Stimulated activated CD4-positive, alpha-beta T cell treated with anti-CD3 and anti-CD28 coated beads, Interleukin-2, amount 100 ng/mL, for 4 hours (primary cell): ENCODE results near the gene SURF4.
"Not testable (repeated sequence)": the region's sequence is repeated elsewhere in the genome, so short reads cannot be mapped to it uniquely, and the experiment has no call there.

Source experiments
- DNase-seq: peaks from one replicate; pipeline ENCODE4 v3.0.0-alpha.2; 2020; ENCODE audit warnings: low read depth

SURF4 gene

GRCh38 chr9:133351908-133352634, 23.8 kb downstream of the SURF4 start:
- DNase-seq: no peak

DNA sequence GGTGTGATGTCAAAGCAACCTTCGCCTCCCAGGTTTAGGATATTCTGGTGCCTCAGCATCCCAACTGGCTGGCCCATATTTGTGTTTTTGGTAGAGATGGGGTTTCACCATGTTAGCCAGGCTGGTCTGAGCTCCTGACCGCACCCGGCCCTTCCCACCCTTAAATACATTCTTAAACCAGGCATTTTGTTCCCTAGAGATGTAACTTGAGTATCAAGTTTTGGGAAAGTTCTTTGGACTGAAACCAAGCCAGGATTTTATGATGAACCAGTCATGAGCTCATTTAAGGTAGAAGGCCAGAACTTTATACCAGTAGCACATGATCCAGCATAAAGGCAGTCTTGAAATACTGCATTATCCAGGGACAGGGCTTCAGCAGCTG, 24.3 kb downstream of the SURF4 start:
- no peak for DNase-seq

- DNase-seq: no peak
Measured at GRCh38 chr9:133349965-133350616, 25.8 kb downstream of the SURF4 start.

- no peak for DNase-seq
Measured at GRCh38 chr9:133348718-133349573, 26.9 kb downstream of the SURF4 start.

DNA sequence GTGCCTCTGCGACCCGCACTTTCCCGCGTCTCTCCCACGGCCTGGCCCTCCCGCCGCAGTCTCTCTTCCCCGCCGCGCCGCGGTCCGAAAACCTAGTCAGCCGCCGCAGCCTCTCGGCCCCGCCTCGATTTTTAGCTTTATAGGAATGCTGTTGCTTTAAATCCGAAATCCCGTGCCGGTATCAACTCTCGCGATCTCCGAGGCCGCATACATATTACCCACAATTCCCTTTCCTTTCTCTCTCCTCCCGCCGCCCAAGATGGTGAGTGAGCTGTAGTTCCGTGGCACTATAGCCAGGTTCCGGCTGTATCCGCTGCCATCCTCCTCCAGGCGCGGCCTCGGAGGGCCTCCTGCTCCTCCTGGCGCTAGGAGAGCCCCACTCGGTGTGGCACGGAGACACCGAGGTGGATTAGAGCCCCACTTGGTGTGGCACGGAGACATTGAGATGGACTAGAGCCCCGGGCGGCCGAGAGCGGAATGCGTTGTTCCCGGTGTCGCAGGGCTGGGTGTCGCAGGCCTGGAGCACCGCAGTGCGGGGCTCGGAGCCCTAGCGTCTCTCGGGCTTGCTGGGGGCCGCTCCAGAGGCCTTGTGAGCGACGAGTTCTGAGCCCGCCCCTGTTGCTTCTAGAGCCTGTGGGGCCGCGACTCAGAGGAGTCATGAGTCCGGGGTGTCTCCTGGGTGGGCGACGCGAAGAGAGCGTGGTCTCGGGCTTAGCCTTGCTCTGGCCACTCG, 27.7 kb downstream of the SURF4 start, which contains the start of the genes MED22 and RPL7A:
MED22 (minus strand) TSS at position 147 of the 733 bp plus-strand sequence. CDS start 1,469 bp downstream, outside the sequence.
RPL7A (plus strand) TSS at position 234 of the 733 bp plus-strand sequence; CDS start at position 260, 26 bp downstream.
- peak; percentile 86 for DNase-seq

- no peak for DNase-seq
Measured at GRCh38 chr9:133347515-133347984, 28.3 kb downstream of the SURF4 start.

DNA sequence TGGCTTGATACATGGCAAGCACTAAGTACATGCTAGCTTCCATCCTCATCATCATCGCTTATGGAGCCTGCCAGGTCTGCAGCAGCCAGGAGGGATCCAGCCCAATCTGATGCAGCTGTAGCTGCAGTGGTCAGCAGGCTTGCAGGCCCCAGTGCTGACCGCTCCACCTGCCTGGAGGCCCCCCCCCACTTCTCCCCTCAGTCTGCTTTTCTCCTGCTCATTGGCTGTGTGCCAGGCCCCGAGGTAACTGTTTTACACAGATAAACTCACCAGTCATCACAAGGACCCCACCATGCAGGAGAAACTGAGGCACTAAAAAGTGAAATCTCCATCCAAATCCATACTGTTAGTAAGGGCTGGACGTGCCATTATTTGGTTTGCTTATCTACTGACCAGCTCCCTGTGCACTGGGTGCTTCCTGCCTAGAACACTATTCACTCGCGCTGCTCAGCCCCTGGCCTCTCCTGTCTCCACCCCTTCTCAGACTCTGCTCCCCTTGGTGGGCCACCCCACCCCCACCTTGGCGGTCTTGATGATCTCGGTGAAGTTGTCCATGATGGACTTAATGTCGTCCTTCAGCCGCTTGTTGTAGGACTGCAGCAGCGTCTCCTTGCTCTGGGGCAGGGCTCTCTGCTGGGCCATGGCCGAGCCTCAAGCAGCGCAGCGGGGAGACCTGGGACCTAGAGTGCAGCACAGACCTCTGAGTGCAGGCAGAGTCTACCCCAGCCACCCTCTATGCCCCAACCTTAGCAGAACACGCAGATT, 29.7 kb downstream of the SURF4 start:
- no peak for DNase-seq

DNA sequence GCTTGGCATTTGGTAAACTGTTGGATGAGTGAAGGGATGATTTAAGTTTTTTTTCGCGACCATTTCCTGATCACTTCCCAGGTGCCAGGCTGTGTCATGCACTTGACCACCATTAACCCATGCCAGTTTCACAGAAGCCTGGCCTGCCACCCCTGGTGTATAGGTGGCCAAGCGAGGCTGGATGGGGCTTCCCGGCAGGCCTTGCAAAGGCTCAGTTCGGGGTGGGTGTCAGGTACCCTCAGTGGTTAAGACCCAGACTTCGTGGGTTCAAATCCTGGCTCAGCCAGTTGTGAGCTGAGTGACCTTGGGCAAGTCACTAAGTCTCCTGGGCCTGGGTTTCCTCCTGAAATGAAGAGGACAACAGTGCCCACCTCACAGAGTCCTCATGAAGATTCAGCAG, 30.3 kb downstream of the SURF4 start:
- no peak for DNase-seq

DNA sequence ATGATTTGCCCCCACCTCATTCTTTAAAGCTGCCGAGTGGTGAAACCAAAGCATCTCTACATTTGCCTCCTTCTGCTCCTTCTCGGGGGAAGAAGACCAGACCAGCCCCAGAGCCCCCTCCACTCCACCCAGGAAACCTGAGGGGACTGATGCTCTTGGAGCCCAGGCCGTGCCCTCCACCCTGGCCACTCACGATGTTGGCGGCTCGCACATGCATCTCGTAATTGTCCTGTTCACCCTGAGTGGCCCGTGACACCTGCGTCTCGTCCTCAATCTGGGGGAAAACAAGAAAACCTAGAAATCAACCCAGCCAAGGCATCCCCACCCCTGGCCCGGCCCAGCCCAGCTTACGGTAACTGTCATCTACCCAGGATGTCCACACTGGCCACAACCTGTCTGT, 30.9 kb downstream of the SURF4 start:
- no peak for DNase-seq

GRCh38 chr9:133344071-133344470, 31.8 kb downstream of the SURF4 start:
- DNase-seq: no peak

DNA sequence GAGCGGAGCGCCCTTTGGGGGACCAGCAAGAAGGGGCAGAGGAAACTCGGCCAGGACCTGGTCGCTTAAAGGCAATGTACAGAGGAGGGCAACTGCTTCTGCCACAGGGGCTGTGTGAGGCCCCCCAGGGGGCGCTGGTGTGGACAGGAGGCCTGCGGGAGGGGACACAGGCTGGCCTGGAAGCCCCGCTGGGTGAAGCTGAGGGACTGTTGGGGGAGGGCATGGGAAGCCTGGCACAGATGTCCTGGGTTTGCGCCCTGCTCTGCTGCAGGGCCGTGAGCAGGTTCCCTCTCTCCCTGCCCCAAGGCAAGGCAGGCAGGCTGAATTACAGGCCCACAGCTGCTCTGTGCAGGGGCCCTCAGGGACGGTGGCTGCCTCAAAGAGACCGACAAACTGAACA, 33.3 kb downstream of the SURF4 start:
- no peak for DNase-seq

- no peak for DNase-seq
Measured at GRCh38 chr9:133342069-133342406, 33.8 kb downstream of the SURF4 start.

DNA sequence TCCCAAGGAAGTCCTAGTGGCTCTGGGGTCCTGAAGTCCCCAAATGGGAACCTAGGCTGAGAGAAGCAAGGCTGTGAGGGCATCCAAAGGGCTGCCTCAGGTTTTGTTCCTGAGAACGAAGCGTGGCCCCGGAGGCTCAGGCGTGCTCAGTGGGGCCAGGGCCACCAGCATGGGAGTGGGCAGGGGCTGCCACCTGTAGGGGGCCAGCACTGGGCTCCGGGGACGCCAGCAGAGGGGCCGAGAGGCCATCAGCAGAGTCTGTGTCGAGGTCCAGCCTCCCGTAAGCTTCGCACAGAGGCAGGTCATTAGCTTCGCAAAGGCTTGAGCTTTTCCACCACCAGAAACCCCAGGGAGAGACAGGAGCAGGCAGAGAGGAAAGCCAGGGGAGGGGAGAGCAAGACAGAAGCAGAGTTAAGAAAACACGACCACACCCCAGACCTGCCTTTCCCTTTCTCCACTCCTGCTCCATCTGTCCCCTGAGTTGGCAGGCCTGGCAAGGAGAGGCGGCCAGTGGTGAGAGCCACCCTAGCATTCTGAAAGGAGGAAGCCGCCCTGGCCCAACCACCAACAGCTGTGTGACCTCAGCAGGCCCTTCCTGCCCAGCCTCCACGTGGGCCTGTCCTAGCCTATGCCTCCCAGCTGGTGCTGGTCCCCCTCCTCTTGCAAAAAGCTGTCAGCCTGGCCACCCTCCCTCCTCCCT, 34.3 kb downstream of the SURF4 start:
- no peak for DNase-seq

DNA sequence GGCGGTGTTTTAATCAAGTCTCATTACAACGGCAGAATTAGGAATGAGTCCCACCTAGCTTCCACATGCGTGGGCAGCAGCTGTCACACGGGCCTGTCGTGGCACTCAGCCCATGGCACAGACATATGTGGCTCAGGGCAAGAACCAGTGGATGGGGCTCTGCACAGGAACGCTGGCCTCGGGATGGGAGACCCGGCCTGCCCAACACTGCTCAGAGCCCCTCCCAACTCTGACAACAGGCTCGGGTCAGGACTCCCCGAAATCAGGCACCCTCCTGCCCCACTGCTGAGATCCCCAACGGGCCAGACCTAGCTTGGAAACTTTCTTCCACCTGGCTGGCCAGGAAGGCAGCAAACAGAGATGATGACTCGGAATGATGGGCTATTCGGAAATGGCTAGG, 34.9 kb downstream of the SURF4 start:
- no peak for DNase-seq

- no peak for DNase-seq
Measured at GRCh38 chr9:133340256-133340655, 35.6 kb downstream of the SURF4 start.

- DNase-seq: no peak
Measured at GRCh38 chr9:133339641-133340040, 36.2 kb downstream of the SURF4 start.

DNA sequence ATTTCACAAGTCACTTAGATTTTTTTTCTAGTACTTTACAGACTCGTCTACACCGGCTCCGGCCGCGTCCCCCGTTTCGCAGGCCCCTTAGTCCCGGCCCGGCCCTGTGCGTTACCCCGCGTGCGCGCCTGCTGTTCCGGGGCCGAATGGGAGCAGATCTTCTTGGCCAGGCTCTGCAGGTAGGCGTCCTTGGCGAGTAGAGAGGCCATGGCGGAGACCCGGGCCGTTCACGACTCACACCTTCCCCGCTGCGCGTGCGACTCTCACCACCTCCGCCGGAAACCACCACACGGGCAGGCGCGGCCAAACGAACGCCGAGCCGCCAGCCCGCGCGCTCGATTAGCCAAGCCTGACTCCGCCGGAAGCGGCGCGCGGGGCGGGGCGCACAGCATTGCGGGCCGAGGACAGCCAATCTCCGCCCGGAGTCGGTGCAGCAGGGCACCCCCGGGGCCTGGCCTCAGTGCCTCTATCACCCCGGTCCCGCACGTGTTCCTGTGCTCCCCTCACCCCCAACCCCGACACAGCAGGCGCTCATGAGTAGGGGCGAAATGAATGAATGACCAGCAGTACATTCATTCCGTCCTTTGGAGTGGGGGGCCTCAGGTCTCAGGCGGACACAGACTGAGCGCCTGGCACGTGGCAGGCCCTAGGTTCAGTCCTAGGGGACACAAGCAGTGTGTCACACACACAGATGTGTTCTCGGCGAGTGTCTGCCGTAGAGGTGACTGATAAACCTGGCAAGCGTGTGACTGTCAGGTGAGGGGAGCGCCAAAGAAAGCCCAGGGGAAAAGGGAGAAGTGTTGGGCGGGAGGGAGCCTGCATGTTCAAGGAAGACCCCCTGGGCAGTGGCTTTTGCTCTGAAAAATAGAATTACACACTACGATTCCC, 39.7 kb downstream of the SURF4 start, which contains the start of gene SURF6:
SURF6 (minus strand) TSS at position 265 of the 888 bp plus-strand sequence; CDS start at position 209, 56 bp downstream.
- DNase-seq: peak; percentile 91

DNA sequence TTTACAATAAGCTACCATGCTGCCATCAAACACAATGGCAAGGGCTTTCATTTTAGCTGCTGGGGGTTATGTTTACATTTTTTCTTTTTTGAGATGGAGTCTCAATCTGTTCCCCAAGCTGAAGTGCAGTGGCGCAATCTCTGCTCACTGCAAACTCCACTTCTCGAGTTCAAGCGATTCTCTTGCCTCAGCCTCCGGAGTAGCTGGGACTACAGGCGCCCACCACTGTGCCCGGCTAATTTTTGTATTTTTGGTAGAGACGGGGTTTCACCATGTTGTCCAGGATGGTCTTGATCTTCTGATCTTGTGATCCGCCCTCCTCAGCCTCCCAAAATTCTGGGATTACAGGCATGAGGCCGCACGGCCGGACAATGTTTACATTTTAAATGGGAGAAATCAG, 41.0 kb downstream of the SURF4 start:
- not testable (repeated sequence) for DNase-seq

DNA sequence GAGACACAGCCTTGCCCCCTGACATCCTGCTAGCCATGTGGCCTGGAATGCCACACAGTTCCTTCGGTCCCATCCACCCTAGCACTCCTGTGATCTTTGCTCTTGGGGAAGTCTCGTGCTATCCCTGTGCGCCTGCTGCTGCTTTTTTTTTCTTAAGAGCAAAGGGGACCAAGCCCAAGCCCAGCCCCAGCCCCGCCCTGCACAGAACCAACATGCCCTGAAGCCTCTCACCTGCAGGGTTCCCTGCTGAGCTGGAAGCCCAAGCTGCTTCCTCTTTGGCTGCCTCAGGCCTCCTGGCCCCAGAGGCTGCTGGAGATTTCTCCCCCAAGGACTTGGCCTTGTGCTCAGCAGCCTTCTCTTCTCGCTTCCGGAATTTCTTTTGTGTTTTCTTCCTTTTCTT, 41.7 kb downstream of the SURF4 start:
- DNase-seq: no peak
